Erythroblast (primary cell): ENCODE results near the gene BAIAP3.
"Not testable (repeated sequence)": the region's sequence is repeated elsewhere in the genome, so short reads cannot be mapped to it uniquely, and the experiment has no call there.

Experiments used
- GATA1 ChIP-seq: IDR thresholded peaks from 2 replicates; pipeline ENCODE4 v1.6.1; 2011; ENCODE audit warnings: low read depth, mild to moderate bottlenecking, control low read depth, low read length, moderate library complexity
- POLR2A ChIP-seq: IDR thresholded peaks from 2 replicates; pipeline ENCODE4 v1.6.1; 2011; ENCODE audit warnings: mild to moderate bottlenecking, low read length

DNA sequence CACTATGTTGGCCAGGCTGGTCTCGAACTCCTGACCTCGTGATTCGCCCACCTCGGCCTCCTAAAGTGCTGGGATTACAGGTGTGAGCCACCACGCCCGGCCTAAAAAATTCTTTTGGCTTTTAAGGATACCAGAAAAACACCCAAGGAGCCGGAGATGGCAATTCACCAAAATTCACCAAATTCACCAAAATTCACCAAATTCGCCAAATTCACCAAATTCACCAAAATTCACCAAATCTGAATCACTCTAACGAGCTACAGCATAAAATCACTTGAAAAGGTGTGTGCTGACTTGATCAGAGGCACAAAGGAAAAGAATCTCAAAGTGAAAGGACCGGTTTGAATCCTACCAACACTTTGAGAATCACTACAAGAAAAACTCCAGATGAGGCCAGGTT, 4.5 kb upstream of the BAIAP3 start:
- TF ChIP-seq POLR2A, GATA1: not testable (repeated sequence)
